ENCODE measurements around the gene TAS2R39.

Gene TAS2R39

GRCh38 chr7:143214789-143215679 is 31.8 kb downstream of the TAS2R39 start:
- H3K4me3 ChIP-seq (ENCODE audit: low read depth, low read length): no peak overlapping the region

- H3K4me3 ChIP-seq (ENCODE audit: low read depth, low read length): no peak overlapping the region
Observed at GRCh38 chr7:143216151-143216550, 32.9 kb downstream of the TAS2R39 start.

GRCh38 chr7:143216686-143217085 is 33.5 kb downstream of the TAS2R39 start:
- no peak overlapping the region for H3K4me3 ChIP-seq (ENCODE audit: low read depth, low read length)

- no peak overlapping the region for H3K4me3 ChIP-seq (ENCODE audit: low read depth, low read length)
Observed at GRCh38 chr7:143217806-143218205, 34.6 kb downstream of the TAS2R39 start.

GRCh38 chr7:143221286-143221685 is 38.1 kb downstream of the TAS2R39 start:
- H3K4me3 ChIP-seq (ENCODE audit: low read depth, low read length): no peak overlapping the region

- no peak within 1 kb of the TSS for H3K4me3 ChIP-seq (ENCODE audit: low read depth, low read length)
Observed at GRCh38 chr7:143221737-143222136, 38.5 kb downstream of the TAS2R39 start, which contains the start of gene TAS2R40. Gene TAS2R40, plus strand, starts transcription at chr7:143222037. Its CDS starts 42 bp downstream, at chr7:143222079.

- H3K4me3 ChIP-seq (ENCODE audit: low read depth, low read length): no peak overlapping the region
Observed at GRCh38 chr7:143222782-143223181, 39.6 kb downstream of the TAS2R39 start.

- H3K4me3 ChIP-seq (ENCODE audit: low read depth, low read length): no peak overlapping the region
Observed at GRCh38 chr7:143223784-143224183, 40.6 kb downstream of the TAS2R39 start.

- no peak overlapping the region for H3K4me3 ChIP-seq (ENCODE audit: low read depth, low read length)
Observed at GRCh38 chr7:143225047-143225446, 41.8 kb downstream of the TAS2R39 start.

GRCh38 chr7:143227806-143228205 is 44.6 kb downstream of the TAS2R39 start:
- H3K4me3 ChIP-seq (ENCODE audit: low read depth, low read length): no peak overlapping the region

GRCh38 chr7:143229054-143229790 is 46.0 kb downstream of the TAS2R39 start:
- H3K4me3 ChIP-seq (ENCODE audit: low read depth, low read length): no peak overlapping the region

- H3K4me3 ChIP-seq (ENCODE audit: low read depth, low read length): no peak overlapping the region
Observed at GRCh38 chr7:143230602-143231457, 47.6 kb downstream of the TAS2R39 start.

All from iPS-11a (cell line).